Hematopoietic multipotent progenitor cell treated with erythropoietin and hydrocortisone succinate and interleukin-3 and kit ligand, for 6 days (in vitro differentiated cells): ENCODE measurements around the gene CACNA2D3.
A peak's percentile ranks its signal among the peaks of the same experiment; 100 is the strongest.

ENCODE experiments used
- DNase-seq: peaks from one replicate; pipeline ENCODE4 v3.0.0-alpha.2; 2015

The CACNA2D3 gene

GRCh38 chr3:54830658-54831057 is 708.3 kb downstream of the CACNA2D3 start:
- DNase-seq: peak; percentile 57

GRCh38 chr3:54831112-54831511 is 708.8 kb downstream of the CACNA2D3 start:
- DNase-seq: no peak

GRCh38 chr3:54832876-54833275 is 710.5 kb downstream of the CACNA2D3 start:
- no peak for DNase-seq

GRCh38 chr3:54835701-54836100 is 713.3 kb downstream of the CACNA2D3 start:
- no peak for DNase-seq

- DNase-seq: no peak
These were observed 714.5 kb downstream of the CACNA2D3 start for GRCh38 chr3:54836871-54837270.

GRCh38 chr3:54837964-54838363 is 715.6 kb downstream of the CACNA2D3 start:
- DNase-seq: peak; percentile 13

GRCh38 chr3:54841471-54841870 is 719.1 kb downstream of the CACNA2D3 start:
- no peak for DNase-seq

GRCh38 chr3:54843352-54843751 is 721.0 kb downstream of the CACNA2D3 start:
- no peak for DNase-seq

GRCh38 chr3:54844211-54844610 is 721.9 kb downstream of the CACNA2D3 start:
- no peak for DNase-seq

- DNase-seq: no peak
These were observed 722.7 kb downstream of the CACNA2D3 start for GRCh38 chr3:54845011-54845410.

GRCh38 chr3:54845551-54845950 is 723.2 kb downstream of the CACNA2D3 start:
- DNase-seq: no peak

- DNase-seq: no peak
These were observed 723.8 kb downstream of the CACNA2D3 start for GRCh38 chr3:54846119-54846518.

GRCh38 chr3:54847361-54847760 is 725.0 kb downstream of the CACNA2D3 start:
- DNase-seq: no peak

- no peak for DNase-seq
These were observed 727.0 kb downstream of the CACNA2D3 start for GRCh38 chr3:54849360-54849759.

GRCh38 chr3:54850484-54851018 is 728.2 kb downstream of the CACNA2D3 start:
- DNase-seq: no peak

GRCh38 chr3:54853573-54854404 is 731.4 kb downstream of the CACNA2D3 start:
- DNase-seq: peak; percentile 73

- DNase-seq: no peak
These were observed 733.9 kb downstream of the CACNA2D3 start for GRCh38 chr3:54856271-54856670.

GRCh38 chr3:54857343-54857742 is 735.0 kb downstream of the CACNA2D3 start:
- no peak for DNase-seq

- no peak for DNase-seq
These were observed 735.9 kb downstream of the CACNA2D3 start for GRCh38 chr3:54858093-54858785.

- no peak for DNase-seq
These were observed 736.8 kb downstream of the CACNA2D3 start for GRCh38 chr3:54859184-54859583.

- no peak for DNase-seq
These were observed 739.1 kb downstream of the CACNA2D3 start for GRCh38 chr3:54861248-54862067.

GRCh38 chr3:54862526-54862925 is 740.2 kb downstream of the CACNA2D3 start:
- DNase-seq: no peak

GRCh38 chr3:54863366-54863765 is 741.0 kb downstream of the CACNA2D3 start:
- DNase-seq: peak; percentile 4
